Muscle layer of duodenum (tissue), 2 donors: ENCODE data around the gene TSSK6.

ENCODE experiments used
- H3K27ac ChIP-seq: one replicate; pipeline ENCODE4 v1.7.0; 2013; ENCODE audit warnings: mild to moderate bottlenecking, low read length
- H3K27me3 ChIP-seq: one replicate; pipeline ENCODE4 v1.7.0; 2013; ENCODE audit warnings: low read depth, mild to moderate bottlenecking, control low read depth, low read length
- H3K36me3 ChIP-seq, 2 donors: one replicate each; pipeline ENCODE4 v1.7.0; 2013; ENCODE audit warnings: low read length in 2 of 2, control low read depth in 1 of 2, mild to moderate bottlenecking in 1 of 2; ENCODE audit not compliant: insufficient read depth in 2 of 2, control insufficient read depth in 1 of 2
- H3K4me1 ChIP-seq, 2 donors: one replicate each; pipeline ENCODE4 v1.7.0; 2013; ENCODE audit warnings: low read length in 2 of 2, mild to moderate bottlenecking in 2 of 2, control low read depth in 1 of 2, moderate library complexity in 1 of 2; ENCODE audit not compliant: insufficient read depth in 2 of 2, control insufficient read depth in 1 of 2
- H3K4me3 ChIP-seq, 2 donors: one replicate each; pipeline ENCODE4 v1.7.0; 2013; ENCODE audit warnings: low read length in 2 of 2, low read depth in 1 of 2, mild to moderate bottlenecking in 1 of 2
- H3K9me3 ChIP-seq, 2 donors: one replicate each; pipeline ENCODE4 v1.7.0; 2013; ENCODE audit warnings: low read length in 2 of 2, control low read depth in 1 of 2, mild to moderate bottlenecking in 1 of 2; ENCODE audit not compliant: control insufficient read depth in 1 of 2
- donor health status: healthy.

The TSSK6 gene

DNA sequence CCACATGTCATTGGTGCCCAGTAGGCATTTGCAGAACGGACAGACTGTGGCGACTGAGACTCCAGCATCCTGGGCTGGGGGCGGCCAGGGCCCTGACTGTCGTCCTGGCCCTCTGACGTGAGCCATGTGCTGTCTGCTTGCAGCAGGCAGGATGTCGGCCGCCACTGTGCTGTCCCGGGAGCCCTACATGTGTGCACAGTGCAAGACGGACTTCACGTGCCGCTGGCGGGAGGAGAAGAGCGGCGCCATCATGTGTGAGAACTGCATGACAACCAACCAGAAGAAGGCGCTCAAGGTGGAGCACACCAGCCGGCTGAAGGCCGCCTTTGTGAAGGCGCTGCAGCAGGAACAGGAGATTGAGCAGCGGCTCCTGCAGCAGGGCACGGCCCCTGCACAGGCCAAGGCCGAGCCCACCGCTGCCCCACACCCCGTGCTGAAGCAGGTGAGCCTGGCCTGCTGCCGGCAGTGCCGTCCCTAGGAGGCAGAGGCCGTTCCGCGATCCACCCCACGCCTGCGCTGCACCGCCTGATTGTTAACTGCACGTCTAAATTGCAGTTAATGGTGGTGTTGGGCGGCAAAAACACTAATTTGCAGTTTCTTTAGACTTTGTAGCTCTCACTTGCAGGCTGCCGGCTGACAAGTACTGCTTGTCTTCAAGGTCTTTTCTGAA is 14.2 kb downstream of the TSSK6 start:
- H3K4me1 ChIP-seq: no peaks in the 10 kb centered on the region
- H3K27me3 ChIP-seq: no peaks in the 10 kb centered on the region
- no peak overlapping the region for H3K27ac ChIP-seq
- peaks cover 39 to 86% of the 10 kb centered on the region in 2 donors for H3K36me3 ChIP-seq
- H3K9me3 ChIP-seq: no peaks in the 10 kb centered on the region
- H3K4me3 ChIP-seq: no peak overlapping the region

GRCh38 chr19:19499272-19499995 is 15.9 kb downstream of the TSSK6 start:
- no peak overlapping the region for H3K4me3 ChIP-seq
- H3K9me3 ChIP-seq: no peaks in the 10 kb centered on the region
- peaks cover 41 to 82% of the 10 kb centered on the region in 2 donors for H3K36me3 ChIP-seq
- H3K4me1 ChIP-seq: no peaks in the 10 kb centered on the region
- no peaks in the 10 kb centered on the region for H3K27me3 ChIP-seq
- H3K27ac ChIP-seq: no peak overlapping the region

DNA sequence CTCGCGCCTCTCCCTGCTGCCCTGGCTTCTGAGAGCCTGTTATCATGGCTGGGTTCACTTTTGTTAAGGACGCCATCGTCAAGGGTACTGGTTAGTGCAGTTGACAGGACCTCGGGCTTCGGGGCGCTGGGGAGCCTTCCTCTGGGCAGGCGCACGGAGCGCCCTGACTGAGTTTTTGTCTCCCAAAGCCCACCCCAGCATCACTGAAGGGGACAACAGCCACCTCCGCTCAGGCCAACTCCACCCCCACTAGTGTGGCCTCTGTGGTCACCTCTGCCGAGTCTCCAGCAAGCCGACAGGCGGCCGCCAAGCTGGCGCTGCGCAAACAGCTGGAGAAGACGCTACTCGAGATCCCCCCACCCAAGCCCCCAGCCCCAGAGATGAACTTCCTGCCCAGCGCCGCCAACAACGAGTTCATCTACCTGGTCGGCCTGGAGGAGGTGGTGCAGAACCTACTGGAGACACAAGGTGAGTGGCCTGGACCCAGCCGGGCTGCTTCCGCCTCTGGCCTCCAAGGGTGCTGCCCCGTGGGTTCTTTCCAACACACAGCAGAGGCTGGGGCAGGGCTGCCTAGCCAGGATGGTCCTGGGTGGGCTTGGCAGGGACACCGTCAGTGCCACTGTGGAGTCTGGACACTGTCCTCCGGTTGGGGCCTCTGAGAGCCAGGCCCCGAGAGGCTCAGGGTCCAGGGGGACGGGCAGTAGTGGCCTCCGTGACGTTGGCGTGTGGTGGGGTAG is 16.9 kb downstream of the TSSK6 start:
- no peak overlapping the region for H3K4me3 ChIP-seq
- no peak overlapping the region for H3K27ac ChIP-seq
- no peaks in the 10 kb centered on the region for H3K9me3 ChIP-seq
- H3K4me1 ChIP-seq: no peaks in the 10 kb centered on the region
- H3K36me3 ChIP-seq: peaks cover 48 to 88% of the 10 kb centered on the region in 2 donors
- no peaks in the 10 kb centered on the region for H3K27me3 ChIP-seq

- Histone ChIP-seq H3K27ac (no peak overlapping the region), H3K36me3 (peaks cover 42 to 80% of the 10 kb centered on the region in 2 donors), H3K4me3 (no peak overlapping the region)
Measured at GRCh38 chr19:19495614-19496603, 19.4 kb downstream of the TSSK6 start.

GRCh38 chr19:19493841-19494546 is 21.4 kb downstream of the TSSK6 start:
- peaks cover 28 to 62% of the 10 kb centered on the region in 2 donors for H3K36me3 ChIP-seq

More at GRCh38 chr19:19495614-19496603, 19.4 kb downstream of the TSSK6 start:
- Histone ChIP-seq H3K4me1 (no peaks in the 10 kb centered on the region), H3K27me3 (no peaks in the 10 kb centered on the region), H3K9me3 (no peaks in the 10 kb centered on the region)

GRCh38 chr19:19492026-19492610 is 23.2 kb downstream of the TSSK6 start:
- Histone ChIP-seq H3K36me3 (peaks cover 28 to 43% of the 10 kb centered on the region in 2 donors), H3K27ac (no peak overlapping the region), H3K27me3 (no peaks in the 10 kb centered on the region), H3K9me3 (no peaks in the 10 kb centered on the region), H3K4me1 (peaks cover 16 to 19% of the 10 kb centered on the region in 2 donors), H3K4me3 (no peak overlapping the region)

More at GRCh38 chr19:19493841-19494546, 21.4 kb downstream of the TSSK6 start:
- Histone ChIP-seq H3K9me3 (no peaks in the 10 kb centered on the region), H3K4me3 (no peak overlapping the region), H3K27ac (no peak overlapping the region), H3K27me3 (no peaks in the 10 kb centered on the region), H3K4me1 (peaks cover 10 to 12% of the 10 kb centered on the region in 2 donors)

GRCh38 chr19:19491321-19492025 is 23.9 kb downstream of the TSSK6 start:
- Histone ChIP-seq H3K4me1 (peaks cover 16 to 19% of the 10 kb centered on the region in 2 donors), H3K27me3 (no peaks in the 10 kb centered on the region), H3K36me3 (peaks cover 25 to 39% of the 10 kb centered on the region in 2 donors), H3K27ac (no peak overlapping the region), H3K4me3 (no peak overlapping the region), H3K9me3 (no peaks in the 10 kb centered on the region)

GRCh38 chr19:19490214-19490968 is 25.0 kb downstream of the TSSK6 start:
- Histone ChIP-seq H3K27ac (peak overlapping the region; percentile 49), H3K4me3 (no peak overlapping the region), H3K36me3 (peaks cover 17 to 38% of the 10 kb centered on the region in 2 donors), H3K4me1 (peaks cover 19 to 21% of the 10 kb centered on the region in 2 donors), H3K9me3 (no peaks in the 10 kb centered on the region), H3K27me3 (no peaks in the 10 kb centered on the region)

DNA sequence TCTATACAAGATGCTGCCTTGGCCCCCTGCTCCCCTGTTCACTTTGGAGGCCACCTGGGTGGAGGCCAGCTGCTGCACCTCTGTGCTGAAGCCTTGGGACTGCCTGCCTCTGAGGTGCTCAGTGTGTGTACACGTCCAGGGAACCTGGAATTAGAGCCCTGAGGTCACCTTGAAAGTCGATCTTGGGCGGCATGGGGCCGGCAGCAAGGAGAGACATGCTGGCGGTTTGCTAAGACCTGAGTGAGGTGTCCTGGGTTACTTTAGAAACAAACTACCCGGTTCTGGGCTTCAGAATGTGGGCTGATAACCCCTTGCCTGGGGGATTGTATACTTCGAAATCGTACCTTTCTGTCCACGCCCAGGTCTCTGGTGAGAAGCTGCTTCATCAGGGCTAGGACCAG is 25.5 kb downstream of the TSSK6 start:
- no peaks in the 10 kb centered on the region for H3K27me3 ChIP-seq
- H3K9me3 ChIP-seq: no peaks in the 10 kb centered on the region
- peaks cover 19 to 26% of the 10 kb centered on the region in 2 donors for H3K4me1 ChIP-seq
- H3K36me3 ChIP-seq: peaks cover 17 to 36% of the 10 kb centered on the region in 2 donors
- peak overlapping the region in 1 of 2 donors; percentile 15 for H3K4me3 ChIP-seq
- peak overlapping the region; percentile 49 for H3K27ac ChIP-seq
